HepG2 (cell line): Measurements from ENCODE around the gene SWI5. TPM values are rescaled to one million over a fixed set of nuclear protein-coding genes. Genes with fewer than 3 reads are reported as not detected.

Experiments used
- CENPT ChIP-seq: sonication (generic); formaldehyde crosslinking; IDR thresholded peaks from 2 replicates; pipeline ENCODE4 v1.8.0; 2022; ENCODE audit warnings: low read depth, mild to moderate bottlenecking, moderate library complexity, missing genetic modification reagents
- ELF4 ChIP-seq: sonication (generic); formaldehyde crosslinking; IDR thresholded peaks from 2 replicates; pipeline ENCODE4 v1.5.0; 2020; ENCODE audit warnings: missing genetic modification reagents, mild to moderate bottlenecking, moderate library complexity, borderline replicate concordance
- NFE2 ChIP-seq: sonication (generic); formaldehyde crosslinking; IDR thresholded peaks from 2 replicates; pipeline ENCODE4 v1.4.0; 2020; ENCODE audit warnings: missing genetic modification reagents
- POGZ ChIP-seq: sonication (generic); formaldehyde crosslinking; IDR thresholded peaks from 2 replicates; pipeline ENCODE4 v1.4.0; 2020; ENCODE audit warnings: mild to moderate bottlenecking, missing genetic modification reagents
- REL ChIP-seq: sonication (generic); formaldehyde crosslinking; conservative IDR thresholded peaks from 2 replicates; pipeline ENCODE4 v1.8.0; 2022; ENCODE audit warnings: mild to moderate bottlenecking, missing genetic modification reagents, moderate library complexity
- ZNF234 ChIP-seq: sonication (generic); formaldehyde crosslinking; conservative IDR thresholded peaks from 2 replicates; pipeline ENCODE4 v1.5.1; 2020; ENCODE audit warnings: mild to moderate bottlenecking, missing genetic modification reagents
- ZNF629 ChIP-seq: sonication (generic); formaldehyde crosslinking; conservative IDR thresholded peaks from 2 replicates; pipeline ENCODE4 v1.5.0; 2020; ENCODE audit warnings: missing genetic modification reagents
- ZNF841 ChIP-seq: sonication (generic); formaldehyde crosslinking; IDR thresholded peaks from 2 replicates; pipeline ENCODE4 v1.8.1; 2023; ENCODE audit warnings: missing genetic modification reagents, borderline replicate concordance
- polyA plus RNA-seq, 8 experiments: library from polyadenylated mRNA; depleted of rRNA in 3 of 8; stranded (reverse) in 7 of 8; unstranded in 1 of 8; fragments of >200 nt; fragmentation: Illumina TruSeq in 4 of 8; extraction: Trizol in 4 of 8; gene quantifications; 2 replicates each; pipeline versions ENCODE4 v1.2.1 to v1.2.3, GENCODE V29; 2011 to 2016; ENCODE audit warnings: low read depth in 4 of 8, missing spikeins in 1 of 8, mixed read lengths in 1 of 8; ENCODE audit not compliant: insufficient read depth in 1 of 8
- total RNA-seq, 5 experiments: library from RNA; depleted of rRNA; stranded (reverse); fragments of >200 nt; fragmentation: Illumina TruSeq; extraction: Trizol; gene quantifications; 2 replicates each; pipeline ENCODE4 v1.2.3, GENCODE V29; 2016; ENCODE audit warnings: low read depth in 1 of 5
- TF ChIP-seq, protein P1 (sequence below): sonication (generic); formaldehyde crosslinking; conservative IDR thresholded peaks from 2 replicates; pipeline ENCODE4 v1.8.1; 2023; ENCODE audit warnings: missing genetic modification reagents
- TF ChIP-seq, protein P2 (sequence below): sonication (generic); formaldehyde crosslinking; IDR thresholded peaks from 2 replicates; pipeline ENCODE4 v1.5.0; 2020; ENCODE audit warnings: missing genetic modification reagents
- TF ChIP-seq, protein P3 (sequence below): sonication (generic); formaldehyde crosslinking; IDR thresholded peaks from 2 replicates; pipeline ENCODE4 v1.4.0; 2020; ENCODE audit warnings: missing genetic modification reagents
- TF ChIP-seq, protein P4 (sequence below), 2 experiments: fragments of 450-650 bp in 1 of 2; sonication (generic) in 1 of 2; formaldehyde crosslinking in 1 of 2; IDR thresholded peaks; 2 replicates each; pipeline versions ENCODE4 v1.6.1 to v1.8.0; 2016 to 2022; ENCODE audit warnings: antibody characterized with exemption in 1 of 2, mild to moderate bottlenecking in 1 of 2, missing genetic modification reagents in 1 of 2
- TF ChIP-seq, protein P5 (sequence below): IDR thresholded peaks from 2 replicates; pipeline ENCODE4 v1.6.1; 2016; ENCODE audit warnings: low read depth

SWI5 gene
- total and polyA plus RNA-seq, 2 of the 13 experiments (the other 11 are each of a cell fraction or from before 2014, with no cell fraction given) = 39.2 to 41.0 TPM

DNA sequence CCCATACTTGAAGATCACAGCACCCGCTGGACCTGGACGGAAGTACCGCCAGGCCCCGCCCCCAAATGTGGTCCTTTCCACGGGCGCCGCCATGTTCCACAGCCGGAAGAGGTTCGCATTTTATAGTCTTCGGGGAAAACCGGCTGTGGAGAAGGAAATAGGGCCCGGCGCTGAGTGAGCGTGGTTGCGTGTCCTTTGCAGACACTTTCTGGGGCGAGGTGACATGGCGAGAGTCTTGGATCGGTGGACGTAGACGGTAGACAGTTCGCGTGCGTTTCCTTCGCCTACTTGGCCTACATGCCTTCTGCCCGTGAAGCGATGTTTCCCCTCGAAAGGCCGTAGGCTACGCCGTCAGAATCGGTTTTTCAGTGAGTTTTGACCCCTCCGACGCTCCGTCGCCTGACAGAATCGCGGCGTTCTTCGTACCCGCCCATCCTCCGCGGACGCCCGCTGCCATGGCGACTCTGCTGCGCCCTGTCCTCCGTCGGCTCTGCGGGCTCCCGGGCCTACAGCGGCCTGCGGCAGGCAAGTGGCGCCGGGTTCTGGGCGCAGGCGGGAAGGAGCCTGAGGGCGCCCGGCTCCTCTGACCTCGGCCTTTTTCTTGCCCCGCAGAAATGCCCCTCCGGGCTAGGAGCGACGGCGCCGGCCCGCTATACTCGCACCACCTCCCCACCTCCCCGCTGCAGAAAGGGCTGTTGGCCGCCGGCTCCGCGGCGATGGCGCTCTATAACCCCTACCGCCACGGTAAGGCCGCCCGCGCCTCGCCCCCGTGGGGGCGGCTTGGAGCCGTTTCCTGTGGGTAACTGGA is 46.5 kb downstream of the SWI5 start, which contains the start of the genes COQ4 and TRUB2 (continued):
- TF ChIP-seq, protein P1, sequence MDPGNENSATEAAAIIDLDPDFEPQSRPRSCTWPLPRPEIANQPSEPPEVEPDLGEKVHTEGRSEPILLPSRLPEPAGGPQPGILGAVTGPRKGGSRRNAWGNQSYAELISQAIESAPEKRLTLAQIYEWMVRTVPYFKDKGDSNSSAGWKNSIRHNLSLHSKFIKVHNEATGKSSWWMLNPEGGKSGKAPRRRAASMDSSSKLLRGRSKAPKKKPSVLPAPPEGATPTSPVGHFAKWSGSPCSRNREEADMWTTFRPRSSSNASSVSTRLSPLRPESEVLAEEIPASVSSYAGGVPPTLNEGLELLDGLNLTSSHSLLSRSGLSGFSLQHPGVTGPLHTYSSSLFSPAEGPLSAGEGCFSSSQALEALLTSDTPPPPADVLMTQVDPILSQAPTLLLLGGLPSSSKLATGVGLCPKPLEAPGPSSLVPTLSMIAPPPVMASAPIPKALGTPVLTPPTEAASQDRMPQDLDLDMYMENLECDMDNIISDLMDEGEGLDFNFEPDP (CRISPR knock-in tag) = no peak
- TF ChIP-seq ELF4 (CRISPR knock-in tag) = no peak
- TF ChIP-seq, protein P2, sequence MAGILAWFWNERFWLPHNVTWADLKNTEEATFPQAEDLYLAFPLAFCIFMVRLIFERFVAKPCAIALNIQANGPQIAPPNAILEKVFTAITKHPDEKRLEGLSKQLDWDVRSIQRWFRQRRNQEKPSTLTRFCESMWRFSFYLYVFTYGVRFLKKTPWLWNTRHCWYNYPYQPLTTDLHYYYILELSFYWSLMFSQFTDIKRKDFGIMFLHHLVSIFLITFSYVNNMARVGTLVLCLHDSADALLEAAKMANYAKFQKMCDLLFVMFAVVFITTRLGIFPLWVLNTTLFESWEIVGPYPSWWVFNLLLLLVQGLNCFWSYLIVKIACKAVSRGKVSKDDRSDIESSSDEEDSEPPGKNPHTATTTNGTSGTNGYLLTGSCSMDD (CRISPR knock-in tag) = no peak
- TF ChIP-seq, protein P3, sequence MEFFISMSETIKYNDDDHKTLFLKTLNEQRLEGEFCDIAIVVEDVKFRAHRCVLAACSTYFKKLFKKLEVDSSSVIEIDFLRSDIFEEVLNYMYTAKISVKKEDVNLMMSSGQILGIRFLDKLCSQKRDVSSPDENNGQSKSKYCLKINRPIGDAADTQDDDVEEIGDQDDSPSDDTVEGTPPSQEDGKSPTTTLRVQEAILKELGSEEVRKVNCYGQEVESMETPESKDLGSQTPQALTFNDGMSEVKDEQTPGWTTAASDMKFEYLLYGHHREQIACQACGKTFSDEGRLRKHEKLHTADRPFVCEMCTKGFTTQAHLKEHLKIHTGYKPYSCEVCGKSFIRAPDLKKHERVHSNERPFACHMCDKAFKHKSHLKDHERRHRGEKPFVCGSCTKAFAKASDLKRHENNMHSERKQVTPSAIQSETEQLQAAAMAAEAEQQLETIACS (CRISPR knock-in tag) = no peak
- TF ChIP-seq ZNF234 = no peak
- TF ChIP-seq POGZ (CRISPR knock-in tag) = peak; percentile 60; the same call in 1 of the 2 replicates
- TF ChIP-seq REL (CRISPR knock-in tag) = no peak
- 0 out of 2 replicates have a peak, but pooled peaks have one; percentile 12 for TF ChIP-seq ZNF629 (CRISPR knock-in tag)
- TF ChIP-seq, protein P4, sequence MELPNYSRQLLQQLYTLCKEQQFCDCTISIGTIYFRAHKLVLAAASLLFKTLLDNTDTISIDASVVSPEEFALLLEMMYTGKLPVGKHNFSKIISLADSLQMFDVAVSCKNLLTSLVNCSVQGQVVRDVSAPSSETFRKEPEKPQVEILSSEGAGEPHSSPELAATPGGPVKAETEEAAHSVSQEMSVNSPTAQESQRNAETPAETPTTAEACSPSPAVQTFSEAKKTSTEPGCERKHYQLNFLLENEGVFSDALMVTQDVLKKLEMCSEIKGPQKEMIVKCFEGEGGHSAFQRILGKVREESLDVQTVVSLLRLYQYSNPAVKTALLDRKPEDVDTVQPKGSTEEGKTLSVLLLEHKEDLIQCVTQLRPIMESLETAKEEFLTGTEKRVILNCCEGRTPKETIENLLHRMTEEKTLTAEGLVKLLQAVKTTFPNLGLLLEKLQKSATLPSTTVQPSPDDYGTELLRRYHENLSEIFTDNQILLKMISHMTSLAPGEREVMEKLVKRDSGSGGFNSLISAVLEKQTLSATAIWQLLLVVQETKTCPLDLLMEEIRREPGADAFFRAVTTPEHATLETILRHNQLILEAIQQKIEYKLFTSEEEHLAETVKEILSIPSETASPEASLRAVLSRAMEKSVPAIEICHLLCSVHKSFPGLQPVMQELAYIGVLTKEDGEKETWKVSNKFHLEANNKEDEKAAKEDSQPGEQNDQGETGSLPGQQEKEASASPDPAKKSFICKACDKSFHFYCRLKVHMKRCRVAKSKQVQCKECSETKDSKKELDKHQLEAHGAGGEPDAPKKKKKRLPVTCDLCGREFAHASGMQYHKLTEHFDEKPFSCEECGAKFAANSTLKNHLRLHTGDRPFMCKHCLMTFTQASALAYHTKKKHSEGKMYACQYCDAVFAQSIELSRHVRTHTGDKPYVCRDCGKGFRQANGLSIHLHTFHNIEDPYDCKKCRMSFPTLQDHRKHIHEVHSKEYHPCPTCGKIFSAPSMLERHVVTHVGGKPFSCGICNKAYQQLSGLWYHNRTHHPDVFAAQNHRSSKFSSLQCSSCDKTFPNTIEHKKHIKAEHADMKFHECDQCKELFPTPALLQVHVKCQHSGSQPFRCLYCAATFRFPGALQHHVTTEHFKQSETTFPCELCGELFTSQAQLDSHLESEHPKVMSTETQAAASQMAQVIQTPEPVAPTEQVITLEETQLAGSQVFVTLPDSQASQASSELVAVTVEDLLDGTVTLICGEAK (IDR thresholded peaks at IDR 0.05) = peak; percentile 94
- TF ChIP-seq, protein P4 (CRISPR knock-in tag; IDR thresholded peaks at IDR 0.05) = peak; percentile 90
- TF ChIP-seq ZNF841 (CRISPR knock-in tag) = no peak
- TF ChIP-seq, protein P5, sequence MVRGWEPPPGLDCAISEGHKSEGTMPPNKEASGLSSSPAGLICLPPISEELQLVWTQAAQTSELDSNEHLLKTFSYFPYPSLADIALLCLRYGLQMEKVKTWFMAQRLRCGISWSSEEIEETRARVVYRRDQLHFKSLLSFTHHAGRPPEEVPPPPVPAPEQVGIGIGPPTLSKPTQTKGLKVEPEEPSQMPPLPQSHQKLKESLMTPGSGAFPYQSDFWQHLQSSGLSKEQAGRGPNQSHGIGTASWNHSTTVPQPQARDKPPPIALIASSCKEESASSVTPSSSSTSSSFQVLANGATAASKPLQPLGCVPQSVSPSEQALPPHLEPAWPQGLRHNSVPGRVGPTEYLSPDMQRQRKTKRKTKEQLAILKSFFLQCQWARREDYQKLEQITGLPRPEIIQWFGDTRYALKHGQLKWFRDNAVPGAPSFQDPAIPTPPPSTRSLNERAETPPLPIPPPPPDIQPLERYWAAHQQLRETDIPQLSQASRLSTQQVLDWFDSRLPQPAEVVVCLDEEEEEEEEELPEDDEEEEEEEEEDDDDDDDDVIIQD (CRISPR knock-in tag) = no peak
- TF ChIP-seq NFE2 (CRISPR knock-in tag) = no peak
- 0 out of 2 replicates have a peak, but pooled peaks have one; percentile 32 for TF ChIP-seq CENPT (CRISPR knock-in tag)
